GM15510 (cell line): ENCODE data around the gene CDKL4.

Source experiments
- POLR2A ChIP-seq: IDR thresholded peaks from 3 replicates; pipeline ENCODE4 v1.6.1; 2011; ENCODE audit warnings: borderline replicate concordance; ENCODE audit not compliant: insufficient read length; ENCODE audit errors: extremely low read depth

The CDKL4 gene

DNA sequence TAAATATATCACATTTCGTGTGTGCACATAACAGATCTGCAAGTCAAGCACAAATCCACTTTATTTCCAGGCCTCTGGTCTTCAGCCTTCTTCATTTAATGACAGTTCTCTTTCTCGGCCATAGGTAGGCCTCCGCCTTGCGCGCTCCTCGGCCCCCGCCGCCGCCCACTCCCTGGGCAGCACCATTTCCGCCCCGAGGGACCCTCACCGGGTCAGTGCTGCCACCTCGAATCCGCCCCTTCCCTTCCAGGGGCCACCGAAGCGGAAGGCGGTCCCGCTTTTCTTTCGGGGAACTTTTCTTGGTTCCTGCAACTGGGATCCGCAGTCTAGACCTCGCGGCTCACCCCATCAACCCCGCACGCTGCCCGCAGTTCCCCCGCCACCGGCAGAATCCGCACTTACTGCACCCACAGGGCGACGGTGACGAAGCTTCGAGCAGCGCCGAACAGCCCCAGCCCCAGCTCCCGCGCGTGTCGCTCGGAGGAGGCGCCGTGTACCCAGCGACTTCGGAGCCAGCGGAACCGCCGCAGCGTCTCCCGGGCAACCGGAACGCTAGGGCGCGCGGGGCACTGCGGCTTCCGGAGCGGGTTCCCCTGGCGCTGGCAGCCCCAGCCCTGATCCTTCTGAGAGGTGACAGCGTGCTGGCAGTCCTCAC is at the start of gene CDKL4:
Gene CDKL4, minus strand, starts transcription at position 502 of the 655 bp plus-strand sequence.
- no peak for TF ChIP-seq POLR2A

DNA sequence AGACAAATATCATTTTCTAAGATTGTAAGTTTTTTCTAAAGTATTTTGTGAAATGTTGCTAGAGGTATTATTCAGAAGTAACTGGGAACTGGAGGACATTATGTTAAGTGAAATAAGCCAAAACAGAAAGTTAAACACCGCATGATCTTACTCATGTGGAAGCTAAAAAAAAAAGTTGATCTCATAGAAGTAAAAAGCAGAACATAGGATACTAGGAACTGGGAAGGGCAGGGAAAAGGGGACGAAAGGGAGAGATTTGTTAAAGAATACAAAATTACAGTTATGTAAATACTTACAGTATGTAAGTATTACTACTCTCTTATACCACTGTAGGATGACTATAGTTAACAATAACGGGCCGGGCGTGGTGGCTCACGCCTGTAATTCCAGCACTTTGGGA is 46.7 kb upstream of the CDKL4 start:
- no peak for TF ChIP-seq POLR2A

DNA sequence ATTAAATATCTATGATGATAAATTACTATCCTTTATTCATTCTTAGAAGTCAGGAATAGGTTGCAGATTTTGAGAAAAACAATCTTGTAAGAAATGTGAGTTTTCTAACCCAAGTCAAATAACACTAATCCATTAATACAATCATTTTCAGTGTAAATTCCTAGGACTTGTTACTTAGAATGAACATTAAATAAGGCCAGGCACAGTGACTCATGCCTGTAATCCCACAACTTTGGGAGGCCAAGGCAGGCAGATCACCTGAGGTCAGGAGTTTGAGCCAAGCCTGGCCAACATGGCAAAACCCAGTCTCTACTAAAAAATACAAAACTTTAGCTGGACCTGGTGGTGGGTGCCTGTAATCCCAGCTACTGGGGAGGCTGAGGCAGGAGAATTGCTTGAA is 45.8 kb upstream of the CDKL4 start:
- no peak for TF ChIP-seq POLR2A

DNA sequence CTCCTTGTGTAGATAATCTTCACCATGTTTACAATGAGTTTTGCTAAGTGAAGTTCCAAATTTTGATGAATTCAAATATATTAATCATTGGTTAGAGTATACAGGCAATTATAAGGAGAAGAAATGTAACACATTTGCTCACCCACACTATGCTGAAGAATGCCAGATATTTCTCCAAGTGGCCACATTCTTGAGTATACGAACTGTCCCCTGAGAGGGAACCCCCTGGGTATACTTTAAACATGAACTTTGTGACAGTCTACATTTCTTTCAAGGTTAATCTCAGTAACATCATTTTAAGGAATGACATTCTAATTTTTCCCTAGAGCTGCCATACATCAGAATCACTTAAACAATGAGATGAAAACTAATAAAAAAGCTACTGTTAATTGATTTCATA is 39.8 kb upstream of the CDKL4 start:
- no peak for TF ChIP-seq POLR2A

DNA sequence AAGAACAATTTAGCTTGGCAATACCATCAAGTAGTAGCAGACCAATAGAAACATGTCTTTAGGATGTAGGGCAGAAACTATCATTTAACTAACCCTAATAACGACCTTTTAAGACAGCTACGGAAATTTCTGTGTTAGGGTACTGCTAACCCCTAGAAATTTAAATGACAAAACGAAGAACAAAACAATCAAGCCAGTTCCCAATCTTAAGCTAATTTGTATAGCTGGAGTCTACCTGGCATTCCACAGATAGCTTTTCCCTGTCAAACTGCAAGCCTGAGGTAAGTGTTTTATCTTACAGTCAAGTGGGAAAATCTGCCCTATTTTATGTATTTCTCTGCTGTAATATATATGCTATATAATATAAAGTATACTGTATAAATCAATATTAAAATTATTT is 37.6 kb upstream of the CDKL4 start:
- TF ChIP-seq POLR2A, result no peak

DNA sequence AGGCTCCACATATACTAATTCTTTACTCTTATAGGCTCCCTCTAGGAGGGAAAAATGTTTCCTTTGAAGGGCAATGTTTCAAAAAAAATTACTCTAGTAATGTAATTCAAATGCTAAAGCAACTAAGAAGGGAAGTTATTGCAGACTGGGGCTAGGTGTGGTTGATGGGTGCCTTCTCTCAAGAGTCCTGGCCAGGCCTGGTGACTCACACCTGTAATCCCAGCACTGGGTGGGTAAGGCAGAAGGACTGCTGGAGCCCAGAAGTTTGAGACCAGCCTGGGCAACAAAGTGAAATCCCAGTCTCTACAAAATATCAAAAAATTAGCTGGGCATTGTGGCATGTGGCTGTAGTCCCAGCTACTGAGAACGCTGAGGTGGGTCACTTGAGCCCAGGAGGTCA is 31.2 kb upstream of the CDKL4 start:
- no peak for TF ChIP-seq POLR2A

DNA sequence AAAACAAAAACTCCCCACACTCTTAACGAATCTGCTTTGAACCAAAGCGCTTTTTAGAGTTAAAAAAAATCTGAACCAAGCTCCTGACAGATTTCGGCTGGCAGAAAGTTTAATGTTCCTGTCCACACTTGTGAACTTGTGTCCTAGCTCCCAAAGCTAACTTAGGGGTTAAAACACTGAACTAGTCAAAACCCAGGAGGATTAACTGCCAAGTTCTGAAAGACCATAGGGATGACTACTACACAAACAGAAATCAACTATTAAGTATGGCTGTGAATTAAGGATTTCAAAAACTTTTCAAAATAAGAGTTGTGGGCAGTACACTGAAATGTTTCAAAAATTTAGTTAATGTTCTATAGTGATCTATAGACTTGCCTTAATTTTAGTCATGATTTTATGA is 26.2 kb upstream of the CDKL4 start:
- no peak for TF ChIP-seq POLR2A

DNA sequence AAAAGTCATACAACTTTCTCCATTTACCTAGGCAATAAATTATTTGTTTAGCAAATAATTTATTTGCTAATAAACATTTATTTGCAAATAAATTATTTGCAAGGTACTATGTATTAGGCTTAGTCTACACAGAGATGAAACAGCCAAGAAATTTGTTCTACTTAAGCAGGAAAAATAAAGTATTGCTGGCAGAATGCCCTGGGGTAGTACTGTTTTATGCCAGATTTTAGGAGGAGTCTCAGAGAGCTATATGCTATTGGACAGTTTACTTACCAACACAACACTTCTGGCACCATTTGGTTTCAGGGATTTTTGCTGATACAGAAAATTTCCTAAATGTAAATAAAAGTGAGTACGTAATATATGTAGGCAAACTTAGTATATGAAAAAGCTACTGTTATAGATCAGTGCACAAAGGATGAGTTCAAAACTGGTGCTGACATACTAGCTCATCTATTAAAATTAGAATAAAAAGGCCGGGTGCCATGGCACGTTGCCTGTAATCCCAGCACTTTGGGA is 23.2 kb upstream of the CDKL4 start:
- no peak for TF ChIP-seq POLR2A

DNA sequence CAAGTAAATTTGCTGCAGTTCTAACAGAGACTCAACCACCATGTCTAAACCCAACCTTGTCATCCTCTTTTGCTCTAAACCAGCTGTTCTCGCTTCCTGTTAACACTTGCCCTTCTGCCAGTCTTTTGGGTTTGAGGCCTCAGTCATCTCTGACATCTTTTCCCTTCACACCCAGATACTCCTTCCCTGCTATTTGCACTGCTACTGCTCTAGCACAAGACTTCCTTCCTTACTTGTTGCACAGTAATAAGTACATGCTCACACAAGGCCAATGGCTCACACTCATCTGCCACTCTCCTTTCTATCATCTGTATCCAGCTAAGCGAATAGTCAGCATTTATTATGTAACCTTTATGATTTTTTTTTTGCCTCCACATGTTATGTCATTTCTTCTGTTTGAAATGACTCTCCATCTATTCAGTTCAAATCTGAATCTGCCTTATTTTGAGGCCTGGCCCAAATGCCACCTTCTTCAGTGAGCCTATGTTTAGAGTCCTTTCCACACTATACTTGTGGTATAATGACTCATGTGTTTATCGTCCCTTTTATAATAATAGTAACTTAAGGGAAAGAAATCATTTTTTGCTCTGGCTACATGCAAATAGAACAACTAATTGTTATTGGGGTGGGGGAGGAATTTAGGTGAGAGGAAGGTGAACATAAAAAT is 22.5 kb upstream of the CDKL4 start:
- TF ChIP-seq POLR2A, result no peak

DNA sequence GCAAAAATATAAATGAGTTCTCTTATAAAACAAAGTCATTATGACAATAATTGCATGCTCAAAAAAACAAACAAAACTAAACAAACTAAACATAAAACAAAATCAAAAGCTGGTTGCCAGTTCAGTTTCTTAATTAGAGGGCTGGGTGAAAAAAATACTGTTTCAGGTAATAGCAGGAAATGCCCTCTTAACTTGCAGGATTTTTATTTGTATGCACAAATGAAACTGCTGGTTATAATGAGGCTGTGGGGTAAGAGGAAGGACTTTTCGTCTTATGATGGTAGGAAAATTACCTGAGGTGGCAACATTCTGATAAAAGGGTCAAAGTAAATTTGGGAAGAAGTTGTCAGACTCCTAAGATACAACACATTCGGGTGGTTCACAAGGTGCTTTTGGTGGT is 21.5 kb upstream of the CDKL4 start:
- TF ChIP-seq POLR2A, result no peak

DNA sequence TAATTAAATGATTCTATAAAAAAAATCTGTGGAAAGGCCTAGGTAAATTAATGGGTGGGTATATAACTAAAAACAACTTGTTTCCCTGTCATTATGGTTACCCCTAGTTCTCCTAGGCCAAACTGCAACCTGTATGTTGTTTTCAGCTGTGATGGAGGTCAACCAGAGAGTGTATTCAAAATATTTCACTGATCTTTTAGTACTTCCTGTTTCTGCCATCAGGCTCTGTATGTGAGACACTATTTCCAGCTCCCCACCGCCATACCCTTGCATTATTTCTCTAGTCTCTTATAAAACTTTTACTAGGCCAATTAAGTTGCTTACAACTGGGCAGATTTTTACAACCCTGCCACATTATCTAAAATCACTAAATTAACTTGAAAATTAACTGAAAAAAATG is 21.0 kb upstream of the CDKL4 start:
- no peak for TF ChIP-seq POLR2A

DNA sequence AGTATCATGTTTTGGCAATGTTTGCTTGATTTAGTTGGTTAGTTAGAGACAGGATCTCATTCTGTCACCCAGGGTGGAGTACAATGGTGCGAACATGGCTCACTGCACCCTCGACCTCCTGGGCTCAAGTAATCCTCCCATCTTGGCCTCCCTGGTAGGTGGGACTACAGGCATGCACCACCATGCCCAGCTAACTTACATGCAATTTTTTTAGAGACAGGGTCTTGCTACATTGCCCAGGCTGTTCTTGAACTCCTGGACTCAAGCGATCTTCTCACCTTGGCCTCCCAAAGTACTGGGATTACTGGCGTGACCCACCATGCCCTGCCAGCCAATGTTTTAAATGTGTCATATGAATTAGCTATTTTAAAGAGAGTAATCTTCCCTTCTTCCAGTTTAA is 16.3 kb upstream of the CDKL4 start:
- TF ChIP-seq POLR2A, result no peak

DNA sequence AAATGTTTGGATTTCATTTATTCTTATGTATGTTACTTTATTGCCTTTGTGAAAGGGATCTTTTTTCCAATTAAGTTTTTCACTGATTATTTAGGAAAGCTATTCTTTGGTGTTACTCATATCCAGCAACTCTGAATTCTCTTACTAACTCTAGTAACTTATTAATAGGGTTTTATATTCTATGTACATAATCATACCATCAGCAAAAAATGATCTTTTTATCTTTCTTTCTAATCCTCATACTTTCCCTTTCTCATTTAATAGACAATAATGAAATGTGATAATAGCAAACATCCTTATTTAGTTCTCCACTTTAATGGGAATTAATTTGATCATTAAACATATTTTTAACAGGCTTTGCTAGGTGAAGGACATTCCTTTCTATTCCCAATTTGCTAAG is 12.3 kb upstream of the CDKL4 start:
- TF ChIP-seq POLR2A, result no peak

DNA sequence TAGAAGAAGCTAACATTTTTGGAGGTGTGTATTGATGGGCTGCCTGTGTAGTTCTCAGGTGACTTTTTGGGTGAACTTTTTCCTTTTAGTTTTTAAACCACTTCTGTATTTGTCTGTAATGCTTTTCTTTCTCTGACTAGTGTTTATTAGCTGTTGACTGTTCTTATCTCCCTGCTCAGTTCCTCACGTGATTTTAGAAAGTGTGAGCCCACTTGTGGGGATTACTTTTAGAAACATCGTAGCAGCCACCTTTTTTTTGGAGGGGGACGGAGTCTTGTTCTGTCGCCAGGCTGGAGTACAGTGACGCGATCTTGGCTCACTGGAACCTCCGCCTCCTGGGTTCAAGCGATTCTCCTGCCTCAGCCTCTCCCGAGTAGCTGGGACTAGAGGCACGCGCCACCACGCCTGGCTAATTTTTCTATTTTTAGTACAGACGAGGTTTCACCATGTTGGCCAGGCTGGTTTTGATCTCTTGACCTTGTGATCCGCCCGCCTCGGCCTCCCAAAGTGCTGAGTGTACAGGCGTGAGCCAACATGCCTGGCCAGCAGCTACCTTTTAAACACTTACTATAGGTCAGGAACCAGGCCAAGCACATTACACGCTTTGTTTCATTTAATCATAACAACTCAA is 9.2 kb upstream of the CDKL4 start:
- no peak for TF ChIP-seq POLR2A

DNA sequence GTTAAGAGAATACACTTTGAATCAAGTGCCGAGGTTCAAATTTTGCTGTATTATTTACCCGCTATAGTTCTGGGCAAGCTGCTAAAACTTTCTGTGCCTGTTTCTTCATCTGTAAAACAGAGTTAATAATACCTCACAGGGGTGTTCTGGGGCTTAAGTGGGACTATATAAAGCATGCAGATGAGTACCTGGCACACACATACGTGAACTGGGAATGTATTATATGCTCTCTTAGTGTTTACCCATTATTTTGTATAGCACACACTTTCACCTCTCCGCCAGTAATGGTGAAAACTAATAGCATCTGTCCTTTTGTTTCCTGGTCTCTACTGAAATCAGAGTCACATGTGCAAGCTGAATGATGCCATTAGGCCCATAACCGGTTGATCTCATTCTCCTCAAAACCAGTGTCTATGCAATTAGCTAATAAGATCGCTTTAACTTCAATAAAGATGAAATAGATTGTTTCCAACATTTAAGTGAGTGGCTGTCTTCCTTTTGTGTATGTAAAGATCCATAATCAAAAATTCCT is 3.8 kb upstream of the CDKL4 start:
- TF ChIP-seq POLR2A, result no peak
